Subcutaneous adipose tissue (tissue), 4 donors: ENCODE measurements around the gene MYL11. TPM values are rescaled to one million over a fixed set of nuclear protein-coding genes. Genes with fewer than 3 reads are reported as not detected.

Experiments used
- CTCF ChIP-seq: fragments of 450-650 bp; IDR thresholded peaks from one replicate; pipeline ENCODE4 v1.5.1; 2016; ENCODE audit warnings: low read depth, mild to moderate bottlenecking, control low read depth, antibody characterized with exemption, moderate library complexity
- total RNA-seq, 4 donors: library from RNA; depleted of rRNA; stranded (reverse); fragments of >200 nt; gene quantifications; one replicate each; pipeline ENCODE4 v1.1.0, GENCODE V29; 2016

Gene MYL11
- total RNA-seq, 4 donors from 2014 or later = not detected

GRCh38 chr16:30372038-30372712 lies 2.4 kb upstream of the MYL11 start:
- TF ChIP-seq CTCF = no peak

DNA sequence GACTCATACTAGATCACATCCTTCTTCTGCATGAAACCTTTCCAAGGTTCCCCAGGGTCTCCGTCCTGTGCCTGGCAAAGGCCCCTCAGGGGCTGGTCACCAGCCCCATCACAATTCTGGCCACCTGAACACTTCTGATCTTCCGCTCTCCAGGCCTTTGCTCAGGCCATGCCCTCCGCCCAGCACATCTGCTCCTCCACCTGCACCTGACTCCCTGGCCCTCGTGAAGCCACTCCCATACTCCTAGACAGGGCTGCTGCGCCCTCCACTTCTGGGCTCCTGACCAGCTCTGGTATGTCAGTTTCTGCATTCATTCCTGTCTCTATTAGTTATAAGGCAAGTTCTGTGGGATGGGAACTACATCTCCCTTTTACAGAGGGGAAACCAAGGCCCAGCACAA lies 1.9 kb upstream of the MYL11 start:
- TF ChIP-seq CTCF = no peak

GRCh38 chr16:30375864-30376263 lies 1.3 kb downstream of the MYL11 start:
- no peak for TF ChIP-seq CTCF

- TF ChIP-seq CTCF = no peak
These were observed 1.9 kb downstream of the MYL11 start for GRCh38 chr16:30376461-30376902.

DNA sequence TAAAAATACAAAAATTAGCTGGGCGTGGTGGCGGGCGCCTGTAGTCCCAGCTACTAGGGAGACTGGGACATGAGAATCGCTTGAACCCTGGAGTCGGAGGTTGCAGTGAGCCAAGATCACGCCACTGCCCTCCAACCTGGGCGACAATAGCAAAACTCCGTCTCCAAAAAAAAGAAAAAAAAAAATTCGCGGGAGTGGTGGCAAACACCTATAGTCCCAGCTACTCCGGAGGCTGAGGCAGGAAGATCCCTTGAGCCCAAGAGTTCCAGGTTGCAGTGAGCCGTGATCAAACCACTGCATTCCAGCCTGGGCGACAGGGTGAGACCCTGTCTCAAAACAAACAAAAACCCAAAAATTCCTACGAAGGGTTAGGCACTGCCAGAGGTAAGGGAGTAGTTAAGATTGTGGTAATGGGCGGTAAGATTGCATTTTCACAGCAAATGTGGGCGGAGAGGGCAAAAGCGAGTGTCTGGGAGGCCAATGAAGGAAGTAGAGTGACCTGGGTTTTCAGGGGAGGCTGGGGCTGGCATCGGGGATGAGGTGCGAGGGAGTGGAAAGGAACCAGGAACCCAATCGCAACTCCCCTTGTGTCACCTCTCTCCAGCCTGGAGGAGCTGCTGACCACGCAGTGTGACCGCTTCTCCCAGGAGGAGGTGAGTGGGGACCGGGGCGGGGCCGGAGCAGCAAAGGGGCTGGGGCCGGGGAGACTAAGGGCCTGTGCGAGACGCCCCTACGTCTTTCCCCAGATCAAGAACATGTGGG lies 2.6 kb downstream of the MYL11 start:
- no peak for TF ChIP-seq CTCF

- no peak for TF ChIP-seq CTCF
These were observed 3.2 kb downstream of the MYL11 start for GRCh38 chr16:30377812-30378235.
